Measurements from ENCODE around the gene DOCK2. TPM values are rescaled to one million over a fixed set of nuclear protein-coding genes. Genes with fewer than 3 reads are reported as not detected.
A peak's percentile ranks its signal among the peaks of the same experiment; 100 is the strongest.

The DOCK2 gene
- total RNA-seq, 1 donor from 2014 or later = 6.5 TPM

DNA sequence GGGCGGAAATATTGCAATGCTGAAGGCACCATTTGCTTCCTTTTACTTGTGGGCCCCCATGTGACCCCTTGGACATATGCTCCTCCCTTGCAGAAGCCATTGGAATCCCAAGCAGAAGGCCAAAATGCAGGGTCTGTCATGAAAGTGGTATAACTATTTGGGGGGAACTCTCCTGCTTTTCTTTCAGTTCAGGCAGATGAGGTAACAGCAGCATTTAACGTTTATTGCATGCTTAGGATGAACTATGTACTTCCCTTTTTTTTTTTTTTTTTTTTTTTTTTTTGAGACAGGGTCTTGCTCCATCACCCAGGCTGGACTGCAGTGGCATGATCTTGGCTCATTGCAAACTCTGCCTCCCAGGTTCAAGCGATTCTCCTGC is 476.4 kb downstream of the DOCK2 start:
- TF ChIP-seq, protein P1, sequence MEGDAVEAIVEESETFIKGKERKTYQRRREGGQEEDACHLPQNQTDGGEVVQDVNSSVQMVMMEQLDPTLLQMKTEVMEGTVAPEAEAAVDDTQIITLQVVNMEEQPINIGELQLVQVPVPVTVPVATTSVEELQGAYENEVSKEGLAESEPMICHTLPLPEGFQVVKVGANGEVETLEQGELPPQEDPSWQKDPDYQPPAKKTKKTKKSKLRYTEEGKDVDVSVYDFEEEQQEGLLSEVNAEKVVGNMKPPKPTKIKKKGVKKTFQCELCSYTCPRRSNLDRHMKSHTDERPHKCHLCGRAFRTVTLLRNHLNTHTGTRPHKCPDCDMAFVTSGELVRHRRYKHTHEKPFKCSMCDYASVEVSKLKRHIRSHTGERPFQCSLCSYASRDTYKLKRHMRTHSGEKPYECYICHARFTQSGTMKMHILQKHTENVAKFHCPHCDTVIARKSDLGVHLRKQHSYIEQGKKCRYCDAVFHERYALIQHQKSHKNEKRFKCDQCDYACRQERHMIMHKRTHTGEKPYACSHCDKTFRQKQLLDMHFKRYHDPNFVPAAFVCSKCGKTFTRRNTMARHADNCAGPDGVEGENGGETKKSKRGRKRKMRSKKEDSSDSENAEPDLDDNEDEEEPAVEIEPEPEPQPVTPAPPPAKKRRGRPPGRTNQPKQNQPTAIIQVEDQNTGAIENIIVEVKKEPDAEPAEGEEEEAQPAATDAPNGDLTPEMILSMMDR (IDR thresholded peaks at IDR 0.05; ENCODE audit: unreplicated experiment) = no peak
- Mint-ChIP-seq H3K27ac (ENCODE audit: unreplicated experiment) (peak overlapping the region; percentile 88), H3K9me3 (ENCODE audit: unreplicated experiment) (peaks cover 7% of the 10 kb centered on the region), H3K4me1 (ENCODE audit: unreplicated experiment) (peaks cover 27% of the 10 kb centered on the region), H3K36me3 (ENCODE audit: low read depth, unreplicated experiment) (peaks cover 15% of the 10 kb centered on the region), H3K27me3 (ENCODE audit: unreplicated experiment) (peaks cover 13% of the 10 kb centered on the region), H3K4me3 (ENCODE audit: unreplicated experiment) (peak overlapping the region; percentile 12)
- no peak for DNase-seq (ENCODE audit: low spot score)

DNA sequence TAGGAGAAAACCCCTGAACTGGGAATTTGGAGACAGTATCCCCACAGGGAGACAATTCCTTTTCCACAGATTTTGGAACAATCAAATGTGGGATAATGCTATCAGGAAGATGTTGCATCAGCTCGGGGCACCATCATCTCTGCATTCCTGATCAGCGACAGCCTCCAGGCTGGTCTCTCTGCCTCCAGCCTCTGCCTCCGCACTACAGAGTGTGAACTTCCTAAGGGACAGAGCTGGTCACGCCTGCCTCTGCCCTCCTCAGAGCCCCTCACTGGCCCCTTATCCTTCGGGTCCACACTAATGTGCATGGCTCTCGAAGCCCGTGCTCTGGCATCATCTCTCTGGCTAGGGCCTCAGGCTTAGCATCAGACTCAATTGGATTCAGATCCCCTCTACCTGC is 477.2 kb downstream of the DOCK2 start:
- H3K4me3 Mint-ChIP-seq (ENCODE audit: unreplicated experiment) = no peak overlapping the region
- peaks cover 7% of the 10 kb centered on the region for H3K9me3 Mint-ChIP-seq (ENCODE audit: unreplicated experiment)
- H3K27me3 Mint-ChIP-seq (ENCODE audit: unreplicated experiment) = peaks cover 13% of the 10 kb centered on the region
- DNase-seq (ENCODE audit: low spot score) = no peak
- no peak overlapping the region for H3K27ac Mint-ChIP-seq (ENCODE audit: unreplicated experiment)
- TF ChIP-seq, protein P1 (IDR thresholded peaks at IDR 0.05; ENCODE audit: unreplicated experiment) = no peak
- peaks cover 21% of the 10 kb centered on the region for H3K4me1 Mint-ChIP-seq (ENCODE audit: unreplicated experiment)
- peaks cover 15% of the 10 kb centered on the region for H3K36me3 Mint-ChIP-seq (ENCODE audit: low read depth, unreplicated experiment)

- peaks cover 17% of the 10 kb centered on the region for H3K4me1 Mint-ChIP-seq (ENCODE audit: unreplicated experiment)
- H3K27me3 Mint-ChIP-seq (ENCODE audit: unreplicated experiment) = peaks cover 6% of the 10 kb centered on the region
- peaks cover 15% of the 10 kb centered on the region for H3K36me3 Mint-ChIP-seq (ENCODE audit: low read depth, unreplicated experiment)
- no peak overlapping the region for H3K27ac Mint-ChIP-seq (ENCODE audit: unreplicated experiment)
- no peak for DNase-seq (ENCODE audit: low spot score)
- TF ChIP-seq, protein P1 (IDR thresholded peaks at IDR 0.05; ENCODE audit: unreplicated experiment) = no peak
- H3K4me3 Mint-ChIP-seq (ENCODE audit: unreplicated experiment) = no peak overlapping the region
- H3K9me3 Mint-ChIP-seq (ENCODE audit: unreplicated experiment) = peaks cover 7% of the 10 kb centered on the region
These were observed 478.9 kb downstream of the DOCK2 start for GRCh38 chr5:170115925-170116324.

DNA sequence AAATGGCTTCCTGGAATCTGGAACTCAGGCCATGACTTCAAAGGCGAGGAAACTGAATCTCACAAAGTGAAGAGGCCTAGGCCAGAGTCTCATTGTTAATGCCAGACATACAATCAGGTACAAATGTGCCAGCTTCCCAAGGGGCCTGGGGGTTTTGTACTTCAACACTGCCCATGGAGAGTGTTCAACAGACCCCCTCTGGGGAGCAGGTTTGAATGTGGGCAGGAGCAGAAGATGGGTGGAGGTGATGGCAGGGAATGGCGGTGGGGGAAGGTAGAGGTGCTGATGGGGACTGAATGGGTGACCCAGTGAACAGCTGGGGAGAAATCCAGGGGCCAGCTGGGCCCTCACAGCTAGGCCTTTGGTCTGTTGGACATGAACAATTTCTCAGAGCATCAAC is 480.7 kb downstream of the DOCK2 start:
- no peak for DNase-seq (ENCODE audit: low spot score)
- H3K27ac Mint-ChIP-seq (ENCODE audit: unreplicated experiment) = no peak overlapping the region
- peaks cover 7% of the 10 kb centered on the region for H3K9me3 Mint-ChIP-seq (ENCODE audit: unreplicated experiment)
- TF ChIP-seq, protein P1 (IDR thresholded peaks at IDR 0.05; ENCODE audit: unreplicated experiment) = no peak
- peaks cover 18% of the 10 kb centered on the region for H3K4me1 Mint-ChIP-seq (ENCODE audit: unreplicated experiment)
- H3K4me3 Mint-ChIP-seq (ENCODE audit: unreplicated experiment) = no peak overlapping the region
- H3K36me3 Mint-ChIP-seq (ENCODE audit: low read depth, unreplicated experiment) = peaks cover 15% of the 10 kb centered on the region
- peaks cover 4% of the 10 kb centered on the region for H3K27me3 Mint-ChIP-seq (ENCODE audit: unreplicated experiment)

DNA sequence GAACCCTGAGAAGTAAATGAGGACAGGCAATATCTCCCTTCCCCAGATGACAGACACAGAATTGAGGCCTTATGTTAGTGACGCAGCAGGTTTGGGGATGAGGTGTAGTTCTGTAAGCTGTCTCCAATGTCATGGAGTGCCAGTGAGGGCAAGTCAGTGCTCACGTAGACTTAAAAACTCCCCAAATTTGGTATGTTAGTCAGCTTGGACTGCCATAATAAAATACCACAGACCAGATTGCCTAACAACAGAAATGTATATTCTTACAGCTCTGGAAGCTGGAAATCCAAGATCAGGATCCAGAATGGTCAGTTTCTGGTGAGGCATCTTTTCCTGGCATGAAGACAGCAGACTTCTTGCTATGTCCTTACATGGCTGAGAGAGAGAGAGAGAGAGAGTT is 483.5 kb downstream of the DOCK2 start:
- Mint-ChIP-seq H3K9me3 (ENCODE audit: unreplicated experiment) (no peaks in the 10 kb centered on the region), H3K27ac (ENCODE audit: unreplicated experiment) (no peak overlapping the region), H3K27me3 (ENCODE audit: unreplicated experiment) (no peaks in the 10 kb centered on the region), H3K36me3 (ENCODE audit: low read depth, unreplicated experiment) (peaks cover 5% of the 10 kb centered on the region), H3K4me3 (ENCODE audit: unreplicated experiment) (no peak overlapping the region), H3K4me1 (ENCODE audit: unreplicated experiment) (peaks cover 14% of the 10 kb centered on the region)
- TF ChIP-seq, protein P1 (IDR thresholded peaks at IDR 0.05; ENCODE audit: unreplicated experiment) = no peak
- DNase-seq (ENCODE audit: low spot score) = no peak

All from endothelial cell (in vitro differentiated cells).